C4-2B (cell line): ENCODE measurements around the gene NME7.

ENCODE experiments used
- ZFX ChIP-seq: fragments of 450-650 bp; IDR thresholded peaks from 2 replicates; pipeline ENCODE4 v1.6.1; 2017
- TF ChIP-seq, protein P1 (sequence below): fragments of 450-650 bp; conservative IDR thresholded peaks from 2 replicates; pipeline ENCODE4 v1.5.1; 2017; ENCODE audit warnings: mild to moderate bottlenecking

DNA sequence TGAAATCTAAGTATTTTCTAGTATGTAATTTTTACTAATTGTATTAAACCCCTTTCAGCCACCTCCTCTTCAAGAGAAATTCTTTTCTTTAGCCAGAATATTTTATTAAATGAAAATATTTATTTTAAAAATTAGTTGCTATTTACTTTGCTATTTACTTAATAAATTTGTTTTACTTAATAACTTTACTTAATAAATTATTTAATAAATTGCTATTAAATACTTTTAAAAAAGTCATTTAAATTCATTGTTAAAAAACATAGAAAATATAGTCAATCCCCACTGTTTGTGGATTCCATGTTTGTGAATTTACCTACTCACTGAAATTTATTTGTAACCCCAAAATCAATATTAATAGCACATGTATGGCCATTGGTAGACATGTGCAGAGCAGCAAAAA, 155.5 kb downstream of the NME7 start:
- TF ChIP-seq, protein P1, sequence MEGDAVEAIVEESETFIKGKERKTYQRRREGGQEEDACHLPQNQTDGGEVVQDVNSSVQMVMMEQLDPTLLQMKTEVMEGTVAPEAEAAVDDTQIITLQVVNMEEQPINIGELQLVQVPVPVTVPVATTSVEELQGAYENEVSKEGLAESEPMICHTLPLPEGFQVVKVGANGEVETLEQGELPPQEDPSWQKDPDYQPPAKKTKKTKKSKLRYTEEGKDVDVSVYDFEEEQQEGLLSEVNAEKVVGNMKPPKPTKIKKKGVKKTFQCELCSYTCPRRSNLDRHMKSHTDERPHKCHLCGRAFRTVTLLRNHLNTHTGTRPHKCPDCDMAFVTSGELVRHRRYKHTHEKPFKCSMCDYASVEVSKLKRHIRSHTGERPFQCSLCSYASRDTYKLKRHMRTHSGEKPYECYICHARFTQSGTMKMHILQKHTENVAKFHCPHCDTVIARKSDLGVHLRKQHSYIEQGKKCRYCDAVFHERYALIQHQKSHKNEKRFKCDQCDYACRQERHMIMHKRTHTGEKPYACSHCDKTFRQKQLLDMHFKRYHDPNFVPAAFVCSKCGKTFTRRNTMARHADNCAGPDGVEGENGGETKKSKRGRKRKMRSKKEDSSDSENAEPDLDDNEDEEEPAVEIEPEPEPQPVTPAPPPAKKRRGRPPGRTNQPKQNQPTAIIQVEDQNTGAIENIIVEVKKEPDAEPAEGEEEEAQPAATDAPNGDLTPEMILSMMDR: no peak
- no peak for TF ChIP-seq ZFX
